B cell (primary cell): ENCODE data around the gene FAM168B. TPM values are rescaled to one million over a fixed set of nuclear protein-coding genes. Genes with fewer than 3 reads are reported as not detected.

ENCODE experiments used
- ATAC-seq: fragments of 200-7000 bp; cut with Tn5 transposase; one replicate; pipeline ENCODE4 v1.10.0; 2021; ENCODE audit warnings: low read depth, mild to moderate bottlenecking, moderate number of reproducible peaks, moderate library complexity
- CTCF ChIA-PET: fragments of 350-600 bp; sonication (Branson Sonifier 250); formaldehyde crosslinking; loops from one replicate; lab custom pipeline; 2021; ENCODE audit warnings: antibody characterized with exemption, inconsistent platforms; lab: Charles Lee
- POLR2A ChIA-PET: fragments of 350-600 bp; sonication (Branson Sonifier 250); formaldehyde crosslinking; loops from one replicate; lab custom pipeline; 2021; ENCODE audit warnings: antibody characterized with exemption; lab: Charles Lee
- DNase-seq: peaks from one replicate; pipeline ENCODE4 v3.0.0; 2013
- H2AFZ ChIP-seq: 2 replicates; pipeline ENCODE4 v1.6.1; 2012; ENCODE audit warnings: mild to moderate bottlenecking, low read depth, low read length; ENCODE audit not compliant: insufficient read depth, poor library complexity, severe bottlenecking
- H3K27ac ChIP-seq, 2 donors: 1 replicate in 1 of 2; 2 replicates in 1 of 2; pipeline ENCODE4 v1.5.1; 2012 to 2013; ENCODE audit warnings: low read length in 2 of 2, mild to moderate bottlenecking in 2 of 2, moderate library complexity in 1 of 2
- H3K27me3 ChIP-seq, 4 experiments: fragments of 200-600 bp in 1 of 4; sonication (generic) in 1 of 4; replicated peaks in 1 of 4; 1 replicate in 2 of 4; 2 replicates in 2 of 4; pipeline versions ENCODE4 v1.6.1 to v1.7.0; 2013 to 2016; ENCODE audit warnings: low read length in 3 of 4, mild to moderate bottlenecking in 2 of 4, mixed read lengths in 1 of 4, moderate library complexity in 1 of 4; ENCODE audit not compliant: insufficient read depth in 4 of 4, control insufficient read depth in 3 of 4; ENCODE audit errors: control extremely low read depth in 1 of 4
- H3K36me3 ChIP-seq, 2 experiments: replicated peaks in 1 of 2; 1 replicate in 1 of 2; 2 replicates in 1 of 2; pipeline versions ENCODE4 v1.6.1 to v1.7.1; 2013; ENCODE audit warnings: low read length in 1 of 2; ENCODE audit not compliant: insufficient read depth in 2 of 2, control insufficient read depth in 1 of 2; ENCODE audit errors: control extremely low read depth in 1 of 2, extremely low read depth in 1 of 2
- H3K4me1 ChIP-seq, 2 donors: fragments of 200-600 bp in 1 of 2; sonication (generic) in 1 of 2; 1 replicate in 1 of 2; 2 replicates in 1 of 2; pipeline versions ENCODE4 v1.5.1 to v1.6.1; 2013 to 2017; ENCODE audit warnings: low read length in 2 of 2; ENCODE audit not compliant: control insufficient read depth in 2 of 2, insufficient read depth in 2 of 2
- H3K4me2 ChIP-seq: replicated peaks from 2 replicates; pipeline ENCODE3; 2012; ENCODE audit warnings: mild to moderate bottlenecking, low read depth, low read length; ENCODE audit not compliant: poor library complexity, severe bottlenecking
- H3K4me3 ChIP-seq, 5 experiments: fragments of 200-600 bp in 1 of 5; sonication (generic) in 1 of 5; 1 replicate in 3 of 5; 2 replicates in 2 of 5; pipeline versions ENCODE4 v1.5.1 to v1.7.0; 2011 to 2016; ENCODE audit warnings: low read length in 4 of 5, mild to moderate bottlenecking in 4 of 5, low read depth in 2 of 5, control low read depth in 1 of 5, moderate library complexity in 1 of 5; ENCODE audit not compliant: insufficient read depth in 1 of 5; ENCODE audit errors: control extremely low read depth in 1 of 5, extremely low read depth in 1 of 5
- H3K79me2 ChIP-seq: fragments of 200-600 bp; sonication (generic); one replicate; pipeline ENCODE4 v1.6.0; 2016; ENCODE audit warnings: low read length; ENCODE audit not compliant: control insufficient read depth, insufficient read depth
- H3K9ac ChIP-seq: fragments of 200-600 bp; sonication (generic); 2 replicates; pipeline ENCODE4 v1.6.1; 2017; ENCODE audit warnings: mild to moderate bottlenecking, low read length, moderate library complexity
- H3K9me3 ChIP-seq, 3 donors: one replicate each; pipeline versions ENCODE4 v1.6.1 to v1.7.1; 2013; ENCODE audit warnings: low read length in 2 of 3; ENCODE audit not compliant: control insufficient read depth in 2 of 3, insufficient read depth in 1 of 3; ENCODE audit errors: control extremely low read depth in 1 of 3
- H4K20me1 ChIP-seq: 2 replicates; pipeline ENCODE4 v1.6.0; 2012; ENCODE audit warnings: mild to moderate bottlenecking, low read length; ENCODE audit not compliant: insufficient read depth, control insufficient read depth, poor library complexity, severe bottlenecking
- H3K27ac Mint-ChIP-seq: one replicate; pipeline ENCODE4 v1.8.0; 2021; ENCODE audit warnings: mixed read lengths
- H3K27me3 Mint-ChIP-seq: one replicate; pipeline ENCODE4 v1.8.0; 2021; ENCODE audit warnings: mixed read lengths
- H3K4me1 Mint-ChIP-seq: one replicate; pipeline ENCODE4 v1.8.0; 2021; ENCODE audit warnings: mixed read lengths
- H3K4me3 Mint-ChIP-seq: one replicate; pipeline ENCODE4 v1.8.0; 2021; ENCODE audit warnings: mixed read lengths
- H3K9me3 Mint-ChIP-seq: one replicate; pipeline ENCODE4 v1.8.0; 2022; ENCODE audit warnings: mixed read lengths; ENCODE audit not compliant: insufficient read depth
- CTCF ChIP-seq: fragments of 200-600 bp; IDR thresholded peaks from one replicate; pipeline ENCODE4 v1.8.0; 2022; ENCODE audit warnings: antibody characterized with exemption, mild to moderate bottlenecking
- EZH2 ChIP-seq: IDR thresholded peaks from 2 replicates; pipeline ENCODE4 v1.6.1; 2012; ENCODE audit warnings: borderline replicate concordance, low read depth, mild to moderate bottlenecking, moderate library complexity, low read length; ENCODE audit not compliant: insufficient read depth, poor library complexity, severe bottlenecking
- WGBS: methylation state at CpG from one replicate; pipeline ENCODE4 v1.1.5; 2013; ENCODE audit warnings: missing lambda C conversion rate; ENCODE audit not compliant: insufficient coverage; 5-methylcytosine and 5-hydroxymethylcytosine counted together
- intact Hi-C: fragments of 100-400 bp; cut with micrococcal nuclease; formaldehyde crosslinking; loops from one replicate; pipeline ENCODE4 v1.10.0; 2022
- polyA plus RNA-seq: library from polyadenylated mRNA; depleted of rRNA; stranded (reverse); fragments of >200 nt; gene quantifications from 2 replicates; pipeline ENCODE4 v1.2.3, GENCODE V29; 2012
- total RNA-seq, 2 donors: library from RNA; stranded (reverse); fragments of 120-200 nt in 1 of 2; gene quantifications; 1 replicate in 1 of 2; 2 replicates in 1 of 2; pipeline versions ENCODE4 v1.2.3 to v1.2.4, GENCODE V29; 2013 to 2022

Gene FAM168B
- total and polyA plus RNA-seq, 2 donors (not counting 1 experiment from before 2014, with no cell fraction given): 38.6 to 70.5 TPM

DNA sequence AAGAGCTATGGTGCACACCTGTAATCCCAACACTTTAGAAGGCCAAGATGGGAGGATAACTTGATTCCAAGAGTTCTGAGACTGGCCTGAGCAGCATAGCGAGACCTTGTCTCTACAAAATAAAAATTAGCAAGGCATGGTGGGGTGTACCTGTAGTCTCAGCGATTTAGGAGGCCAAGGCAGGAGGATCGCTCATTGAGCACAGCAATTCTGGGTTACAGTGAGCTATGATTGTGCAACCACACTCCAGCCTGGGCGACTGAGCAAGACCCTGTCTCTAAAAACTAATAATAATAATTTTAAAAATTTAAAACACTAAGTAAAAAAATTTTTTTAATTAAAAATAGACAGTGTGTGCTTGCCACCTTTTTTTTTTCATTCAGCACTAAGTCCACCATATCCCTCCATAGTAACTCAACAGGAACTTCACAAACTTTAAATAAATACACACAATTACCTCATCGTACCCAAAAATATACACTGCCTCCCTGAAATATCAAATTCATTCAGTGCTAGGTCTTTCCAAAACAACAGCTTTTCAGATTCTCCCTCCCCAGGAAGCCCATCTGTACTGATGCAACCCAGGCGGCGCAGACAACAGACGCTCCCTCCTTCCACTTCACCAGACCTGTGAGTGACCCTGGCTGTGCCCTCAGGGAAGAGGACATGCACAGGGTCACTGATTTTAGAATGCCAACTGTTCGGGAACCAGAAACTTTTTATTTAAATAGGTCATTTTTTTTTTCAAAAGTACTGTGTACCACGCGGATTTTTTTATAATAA is 29.6 kb downstream of the FAM168B start:
- intact Hi-C loops: no loop called here
- H3K4me1 Mint-ChIP-seq: peaks cover 13% of the 10 kb centered on the region

More for the DNA sequence above, 29.6 kb downstream of the FAM168B start:
- Histone ChIP-seq H2AFZ (no peak overlapping the region), H3K4me1 (no peaks in the 10 kb centered on the region), H3K9ac (no peak overlapping the region), H3K4me2 (no peak overlapping the region), H3K27ac (no peak overlapping the region), H3K9me3 (no peaks in the 10 kb centered on the region), H4K20me1 (peaks cover 74% of the 10 kb centered on the region), H3K4me3 (no peak overlapping the region), H3K79me2 (peaks cover 88% of the 10 kb centered on the region), H3K36me3 (peaks cover 0 to 61% of the 10 kb centered on the region in 2 experiments), H3K27me3 (no peaks in the 10 kb centered on the region)
- Mint-ChIP-seq H3K27me3 (no peaks in the 10 kb centered on the region), H3K27ac (no peak overlapping the region), H3K4me3 (no peak overlapping the region), H3K9me3 (no peaks in the 10 kb centered on the region)
- DNase-seq (no peak), ATAC-seq (no peak)
- ChIA-PET CTCF (no interaction called here), POLR2A (no interaction called here)
- TF ChIP-seq CTCF: no peak
- TF ChIP-seq EZH2: no peak
- 97% methylated on average over 5 of the region's 11 CpGs for WGBS
